D721Med (cell line): ENCODE results near the gene SLC12A2.

Experiments used
- DNase-seq: peaks from one replicate; pipeline ENCODE4 v3.0.0; 2011; ENCODE audit warnings: low spot score; ENCODE audit not compliant: insufficient read length
- FAIRE-seq: peaks from 2 replicates; lab custom pipeline; 2011; peaks lifted over from hg19 to GRCh38; lab: Jason Lieb, UNC
- CTCF ChIP-seq: IDR thresholded peaks from 2 replicates; pipeline ENCODE4 v1.5.1; 2012; ENCODE audit warnings: mild to moderate bottlenecking, control low read depth; ENCODE audit not compliant: insufficient read depth; ENCODE audit errors: missing control alignments

SLC12A2 gene

GRCh38 chr5:128083033-128083810, at the start of gene SLC12A2:
TSS of gene SLC12A2 (plus strand) at chr5:128083766. CDS start at chr5:128083955, 189 bp downstream.
- TF ChIP-seq CTCF, result no peak
- FAIRE-seq, result no peak

GRCh38 chr5:128035689-128036088, 47.9 kb upstream of the SLC12A2 start:
- DNase-seq (no peak), FAIRE-seq (peak; percentile 89)
- TF ChIP-seq CTCF, result no peak

More at GRCh38 chr5:128083033-128083810, at the start of gene SLC12A2:
- peak; percentile 41 for DNase-seq

DNA sequence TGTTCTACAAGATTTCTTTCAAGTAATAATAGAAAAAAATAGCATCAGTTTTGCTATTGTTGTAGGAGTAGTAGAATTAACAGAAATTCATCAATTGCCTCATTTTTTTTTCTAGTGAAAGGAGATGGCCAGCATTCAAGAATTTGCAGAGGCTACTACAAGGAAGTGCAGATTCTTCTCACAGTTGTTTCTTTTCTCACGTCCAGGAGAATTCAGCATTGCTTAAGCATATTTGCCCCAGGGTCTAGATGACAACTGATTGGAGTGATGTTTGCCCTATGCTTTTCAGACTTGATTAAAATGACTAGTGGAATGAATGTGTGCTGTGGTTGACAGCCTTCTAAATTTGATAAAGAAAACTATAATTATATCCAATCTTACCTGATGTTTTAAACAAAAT, 46.6 kb upstream of the SLC12A2 start:
- DNase-seq, result no peak
- no peak for FAIRE-seq
- no peak for TF ChIP-seq CTCF

GRCh38 chr5:128038643-128039042, 44.9 kb upstream of the SLC12A2 start:
- TF ChIP-seq CTCF, result no peak
- no peak for FAIRE-seq

DNA sequence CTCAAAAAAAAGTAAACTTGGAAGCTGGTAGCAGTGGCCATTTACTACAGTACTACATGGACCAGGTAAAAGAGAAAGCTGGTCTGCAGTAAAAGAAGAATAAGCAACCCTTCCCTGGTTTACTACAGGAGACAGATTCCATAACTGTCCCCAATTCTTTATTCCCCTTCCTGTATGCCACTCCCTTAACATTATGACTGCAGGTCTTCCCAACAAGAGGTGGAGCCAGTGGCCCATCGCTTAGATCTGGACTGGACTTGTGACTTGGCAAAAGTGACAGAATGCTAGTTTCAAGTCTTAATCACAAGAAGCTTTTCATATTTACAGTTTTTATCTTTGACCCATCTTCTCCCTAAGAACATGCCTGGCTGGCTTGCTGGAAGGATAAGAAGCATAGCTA, 42.6 kb upstream of the SLC12A2 start:
- no peak for TF ChIP-seq CTCF
- FAIRE-seq (no peak), DNase-seq (no peak)

More at GRCh38 chr5:128038643-128039042, 44.9 kb upstream of the SLC12A2 start:
- DNase-seq, result no peak

DNA sequence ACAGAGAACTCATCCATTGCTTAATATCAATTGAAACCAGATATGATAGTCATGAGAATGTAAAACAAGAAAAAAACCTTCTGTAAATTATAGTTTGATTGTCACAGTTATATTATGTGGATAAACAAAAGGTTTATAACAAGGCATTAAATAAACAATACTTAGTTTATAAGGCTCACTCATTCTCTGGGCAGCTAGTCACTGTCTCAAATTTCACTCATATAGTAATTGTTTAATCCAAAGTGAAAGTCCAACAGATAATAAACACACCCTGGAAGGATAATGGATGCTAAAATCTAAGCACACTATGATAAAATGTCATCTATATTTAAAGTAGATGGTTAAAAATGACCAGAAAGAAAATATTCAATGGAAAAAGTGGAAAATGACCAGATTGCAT, 30.8 kb upstream of the SLC12A2 start:
- DNase-seq (no peak), FAIRE-seq (no peak)
- TF ChIP-seq CTCF, result no peak
